Epithelial cell of prostate (primary cell): ENCODE data around the gene CCDC3.
"Not testable (repeated sequence)": the region's sequence is repeated elsewhere in the genome, so short reads cannot be mapped to it uniquely, and the experiment has no call there.

Experiments used
- DNase-seq: peaks from one replicate; pipeline ENCODE4 v3.0.0-alpha.2; 2011; ENCODE audit warnings: low read depth, low spot score
- H3K27ac ChIP-seq: fragments of 450-650 bp; 2 replicates; pipeline ENCODE4 v1.5.1; 2017; ENCODE audit warnings: mild to moderate bottlenecking

CCDC3 gene

DNA sequence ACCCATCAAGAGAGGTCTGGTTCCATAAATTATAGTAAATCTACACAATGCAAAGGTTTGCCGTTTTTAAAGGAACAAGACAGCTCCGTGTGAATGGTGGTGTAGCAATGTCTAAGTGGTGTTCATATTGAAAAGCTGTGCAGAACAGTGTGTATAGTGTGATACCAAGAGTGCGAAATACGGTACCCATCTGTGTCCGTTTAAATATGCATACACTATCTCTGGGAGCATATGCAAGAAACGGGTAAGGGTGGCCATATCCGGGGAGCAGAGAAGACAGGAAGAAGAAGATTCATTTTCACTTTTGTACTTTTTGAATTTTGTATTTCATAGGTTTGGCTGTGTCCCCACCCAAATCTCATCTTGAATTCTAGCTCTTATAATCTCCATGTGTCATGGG, 102.0 kb downstream of the CCDC3 start:
- DNase-seq, result no peak
- H3K27ac ChIP-seq, result no peak overlapping the region

DNA sequence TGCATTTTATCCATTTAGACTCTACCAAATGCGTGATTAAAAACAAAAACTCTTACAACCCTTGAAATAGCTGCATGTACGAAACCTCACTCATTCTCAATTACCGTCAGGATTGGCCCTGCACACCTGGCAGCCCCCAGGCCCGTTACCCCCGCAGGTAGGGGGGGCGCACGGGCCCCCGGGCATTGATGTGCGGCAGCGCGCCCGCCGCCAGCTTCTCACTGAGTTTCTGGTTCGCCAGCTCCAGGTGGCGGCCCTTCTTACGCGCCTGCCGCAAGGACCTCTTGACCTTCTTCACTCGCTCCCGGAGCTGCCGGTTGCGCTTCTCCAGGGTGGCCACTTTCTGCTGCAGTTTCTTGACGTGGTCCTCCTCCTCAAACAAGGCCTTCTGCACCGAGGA, 103.2 kb downstream of the CCDC3 start:
- no peak for DNase-seq
- H3K27ac ChIP-seq, result no peak overlapping the region

DNA sequence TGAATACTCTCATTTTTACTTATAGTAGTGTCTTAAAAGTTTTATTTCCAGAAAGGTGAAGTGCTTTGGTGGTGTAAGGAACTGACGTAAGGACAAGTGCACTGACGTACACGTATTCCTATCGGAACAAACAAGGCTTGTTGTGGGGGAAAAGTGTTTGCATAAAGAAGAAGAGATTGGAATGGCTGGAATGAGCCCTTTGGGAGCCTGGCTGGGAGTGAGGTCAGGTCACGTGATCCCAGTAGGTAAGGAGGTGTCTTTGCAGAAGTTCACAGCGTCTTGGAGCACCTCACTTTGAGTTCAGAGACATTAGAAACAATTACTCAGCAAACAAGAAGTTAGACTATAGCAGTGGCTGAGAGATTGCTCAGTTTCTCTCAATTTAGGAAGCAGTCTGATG, 104.2 kb downstream of the CCDC3 start:
- DNase-seq, result no peak
- no peak overlapping the region for H3K27ac ChIP-seq

DNA sequence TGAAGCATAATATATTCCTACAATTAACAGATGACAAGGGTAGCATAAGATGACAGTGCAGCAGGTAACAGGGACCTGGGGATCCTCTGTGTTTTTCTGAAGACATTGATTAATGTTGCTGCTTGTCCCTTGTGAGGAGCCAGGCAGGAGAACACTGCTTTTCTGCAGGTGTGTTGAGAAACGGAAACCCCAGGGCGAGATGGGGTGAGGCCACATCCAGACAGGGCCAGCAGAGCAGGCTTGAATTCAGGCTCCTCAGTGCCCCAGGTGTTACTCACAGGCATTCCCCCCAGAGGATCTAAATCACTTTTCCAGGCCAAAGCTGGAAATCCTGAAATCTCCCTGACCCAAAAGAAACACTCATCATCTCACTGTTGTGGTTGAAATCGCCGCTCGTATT, 105.3 kb downstream of the CCDC3 start:
- H3K27ac ChIP-seq, result no peak overlapping the region
- DNase-seq, result no peak

DNA sequence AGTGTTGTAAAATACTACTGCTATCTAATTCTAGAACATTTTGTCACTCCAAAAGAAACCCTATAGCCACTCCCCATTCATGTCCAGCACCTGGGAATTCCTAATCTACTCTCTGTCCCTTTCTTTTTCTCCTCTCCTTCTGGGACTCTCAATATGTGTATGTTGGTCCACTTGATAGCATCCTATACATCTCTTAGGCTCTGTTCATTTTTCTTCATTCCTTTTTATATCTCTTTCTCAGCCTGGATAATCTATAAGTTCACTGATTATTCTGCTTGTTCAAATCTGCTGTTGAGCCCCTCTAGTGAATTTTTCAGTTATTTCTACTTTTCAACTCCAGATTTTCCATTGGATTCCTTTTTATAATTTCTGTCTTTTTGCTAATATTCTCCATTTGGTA, 108.6 kb downstream of the CCDC3 start:
- H3K27ac ChIP-seq, result no peak overlapping the region
- DNase-seq, result no peak

DNA sequence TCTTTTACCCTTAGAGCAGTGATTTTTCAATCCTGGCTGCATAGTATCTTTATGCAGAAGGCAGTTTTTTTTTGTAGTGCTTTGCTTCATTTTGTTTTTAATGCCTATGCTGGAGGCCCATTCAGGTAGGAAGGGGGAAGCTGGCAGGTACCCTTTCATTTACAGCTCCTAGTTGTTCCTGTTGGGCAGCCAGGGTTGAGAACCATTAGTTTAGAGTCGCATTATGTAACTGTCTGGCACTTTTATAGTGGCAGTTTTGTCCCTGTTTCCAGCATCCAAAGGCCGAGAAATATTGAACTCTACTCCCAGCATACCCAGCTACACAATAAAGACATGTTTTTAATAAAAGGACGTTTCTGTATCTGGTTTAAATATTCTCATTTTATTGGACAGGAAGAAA, 110.6 kb downstream of the CCDC3 start:
- H3K27ac ChIP-seq, result no peak overlapping the region
- DNase-seq, result no peak

DNA sequence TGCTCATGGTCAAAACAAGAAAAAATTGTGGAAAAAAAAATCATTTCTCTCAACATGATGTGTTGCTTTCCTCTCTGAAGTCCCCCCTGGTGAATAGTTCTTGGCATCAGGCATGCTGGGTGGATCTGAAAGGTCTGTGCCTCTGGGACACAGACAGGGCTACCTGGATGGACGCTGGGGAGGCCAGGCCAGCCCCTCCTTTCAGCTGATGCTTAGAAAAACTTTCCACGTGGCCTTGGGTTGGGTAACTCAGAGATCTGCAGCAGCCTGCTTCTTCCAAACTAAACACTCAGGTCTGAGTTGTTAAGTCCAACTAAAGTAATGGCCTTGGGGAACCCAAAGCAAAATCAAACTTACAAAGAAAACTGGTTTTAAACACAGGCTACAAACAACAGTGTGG, 113.0 kb downstream of the CCDC3 start:
- DNase-seq, result no peak
- H3K27ac ChIP-seq, result no peak overlapping the region

DNA sequence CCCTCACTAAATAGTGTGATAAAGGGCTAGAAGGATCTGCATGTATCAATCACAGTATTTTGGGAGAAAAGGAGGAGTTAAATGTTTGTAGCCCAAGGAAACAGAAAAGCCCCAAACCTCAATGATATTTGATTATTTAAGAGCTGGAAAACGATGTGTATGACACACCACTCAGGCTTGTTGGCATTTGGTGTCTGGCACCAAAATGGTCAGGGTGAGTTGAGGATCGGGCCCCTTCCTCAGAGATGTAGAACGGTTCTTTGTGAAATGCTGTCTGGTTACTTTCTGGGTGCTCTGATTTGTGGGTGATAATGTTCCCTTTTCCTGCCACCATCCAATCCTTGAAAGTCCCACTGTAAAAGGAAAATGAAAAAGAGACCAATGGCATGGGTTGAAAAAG, 113.7 kb downstream of the CCDC3 start:
- no peak overlapping the region for H3K27ac ChIP-seq
- no peak for DNase-seq

DNA sequence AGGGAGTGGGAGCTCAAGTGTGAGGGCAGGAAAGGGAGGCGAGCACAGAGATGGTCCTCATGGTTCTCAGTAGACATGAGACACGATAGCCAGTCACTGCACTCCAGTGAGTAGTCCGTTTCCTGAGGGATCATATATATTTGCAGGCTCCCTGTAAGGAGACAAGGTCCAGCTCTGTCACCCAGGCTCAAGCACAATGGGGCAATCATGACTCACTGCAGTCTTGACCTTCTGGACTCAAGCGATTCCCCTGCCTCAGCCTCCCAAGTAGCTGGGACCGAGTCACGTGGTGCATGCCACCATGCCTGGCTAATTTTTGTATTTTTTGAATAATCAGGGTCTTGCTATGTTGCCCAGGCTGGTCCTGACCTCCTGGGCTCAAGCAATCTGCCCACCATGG, 116.7 kb downstream of the CCDC3 start:
- DNase-seq, result no peak
- no peak overlapping the region for H3K27ac ChIP-seq

DNA sequence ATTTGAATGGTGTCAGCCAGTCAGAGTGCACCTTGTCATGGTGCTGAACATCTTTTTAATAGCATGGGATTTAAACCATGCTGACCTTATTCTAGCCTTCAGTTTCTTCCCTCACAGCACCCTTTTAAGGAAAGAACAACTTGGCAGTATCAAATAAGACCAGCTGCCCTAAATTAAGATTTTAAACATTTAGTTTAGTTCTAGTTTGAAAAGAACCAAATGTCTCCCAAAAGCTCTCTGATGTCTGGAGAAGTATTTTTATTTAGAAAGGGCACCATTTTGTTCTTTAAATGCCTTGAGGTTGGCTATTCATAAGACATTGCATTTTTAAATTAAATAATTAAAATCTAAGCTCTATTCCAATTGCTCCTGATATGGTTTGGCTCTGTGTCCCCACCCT, 121.1 kb downstream of the CCDC3 start:
- DNase-seq, result no peak
- no peak overlapping the region for H3K27ac ChIP-seq

DNA sequence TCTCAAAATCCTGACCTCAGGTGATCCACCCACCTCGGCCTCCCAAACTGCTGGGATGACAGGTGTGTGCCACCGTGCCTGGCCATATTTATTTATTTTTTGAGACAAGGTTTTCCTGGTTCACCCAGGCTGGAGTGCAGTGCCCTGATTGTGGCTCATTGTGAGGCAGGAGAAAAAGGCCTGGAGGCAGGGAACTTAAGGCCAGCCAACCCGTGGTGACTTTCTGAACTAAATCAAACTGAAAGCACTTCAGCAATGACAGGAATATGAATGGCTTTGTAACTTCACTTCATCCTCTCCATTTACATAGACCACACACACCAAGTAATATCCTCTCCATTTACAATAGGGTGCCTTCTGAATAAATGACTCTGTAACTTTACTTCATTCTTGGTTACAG, 124.4 kb downstream of the CCDC3 start:
- DNase-seq, result no peak

DNA sequence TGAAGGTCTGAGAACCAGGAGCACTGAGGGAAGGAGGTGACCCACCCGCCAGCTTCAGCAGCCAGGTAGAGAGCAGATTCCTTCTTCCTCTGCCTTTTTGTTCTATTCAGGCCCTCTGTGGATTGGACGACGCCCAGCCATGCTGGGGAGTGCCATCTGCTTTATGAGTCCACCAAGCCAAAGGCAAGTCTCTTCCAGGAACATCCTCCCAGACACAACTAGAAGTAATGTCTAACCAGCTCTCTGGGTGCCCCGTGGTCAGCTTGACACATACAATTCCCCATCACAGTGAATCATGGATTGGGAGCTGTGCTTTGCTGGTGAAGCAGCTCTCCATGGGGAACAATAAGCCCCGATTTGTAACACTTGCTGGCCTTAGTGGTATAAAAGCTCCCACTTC, 125.2 kb downstream of the CCDC3 start:
- no peak overlapping the region for H3K27ac ChIP-seq
- DNase-seq, result no peak

More for the DNA sequence above, 124.4 kb downstream of the CCDC3 start:
- H3K27ac ChIP-seq, result no peak overlapping the region

DNA sequence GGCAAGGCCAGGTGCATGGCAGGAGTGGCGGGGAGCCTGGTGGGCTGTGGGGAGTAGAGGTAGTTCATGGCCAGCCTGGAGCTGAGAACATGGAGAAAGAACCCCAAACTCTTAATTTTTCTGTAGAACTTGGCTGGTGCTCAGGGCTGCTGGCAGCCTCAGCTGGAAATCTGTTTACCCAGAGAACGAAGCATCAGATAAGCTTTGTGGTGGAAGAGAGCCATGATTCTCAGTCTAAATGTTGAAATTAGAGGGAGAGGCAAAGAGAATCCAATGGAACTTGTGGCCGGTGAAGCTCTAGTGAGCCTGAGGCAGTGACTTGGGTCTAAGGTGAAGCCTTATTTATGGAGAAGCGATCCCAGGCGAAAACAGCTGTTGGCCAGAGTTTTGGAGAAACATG, 126.4 kb downstream of the CCDC3 start:
- no peak for DNase-seq
- H3K27ac ChIP-seq, result no peak overlapping the region

DNA sequence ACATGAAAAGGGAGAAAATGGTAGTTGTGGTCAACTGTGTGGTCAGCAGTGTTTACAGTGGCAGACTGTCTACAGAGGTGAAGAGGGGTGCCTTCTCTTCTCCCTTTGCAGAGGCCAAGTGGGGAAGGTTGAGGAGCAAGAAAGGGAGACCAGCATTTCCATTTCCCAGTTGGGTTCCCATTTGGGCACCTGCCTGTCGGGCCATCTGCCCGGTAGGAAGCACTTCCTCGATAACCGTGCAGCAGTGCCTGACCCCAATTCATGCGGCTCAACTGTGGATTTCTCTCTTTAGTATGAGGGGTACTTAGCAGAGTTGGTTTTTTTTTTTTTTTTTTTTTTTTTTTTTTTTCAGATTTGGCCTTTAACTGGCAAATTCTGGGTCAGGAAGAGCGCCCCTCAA, 127.0 kb downstream of the CCDC3 start:
- no peak for DNase-seq
- no peak overlapping the region for H3K27ac ChIP-seq

DNA sequence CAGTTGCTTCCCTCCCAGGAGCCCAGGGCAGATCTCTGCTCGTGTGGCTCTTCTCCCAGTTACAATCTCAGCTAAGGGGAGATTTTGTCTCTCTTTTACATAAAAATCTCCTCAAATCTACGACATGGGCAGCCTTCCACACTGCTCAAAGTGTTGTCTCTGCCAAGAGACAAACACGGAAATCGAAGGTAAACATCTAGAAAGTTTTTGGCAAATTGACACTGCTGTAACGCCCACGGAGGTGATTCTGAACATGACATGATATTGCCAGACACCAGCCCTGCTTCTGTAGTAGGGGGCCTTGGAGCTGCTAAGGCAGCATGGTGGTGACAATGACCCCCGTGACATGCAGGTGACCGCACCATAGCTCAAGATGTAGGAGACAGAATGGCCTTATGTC, 128.3 kb downstream of the CCDC3 start:
- no peak for DNase-seq
- H3K27ac ChIP-seq, result no peak overlapping the region

DNA sequence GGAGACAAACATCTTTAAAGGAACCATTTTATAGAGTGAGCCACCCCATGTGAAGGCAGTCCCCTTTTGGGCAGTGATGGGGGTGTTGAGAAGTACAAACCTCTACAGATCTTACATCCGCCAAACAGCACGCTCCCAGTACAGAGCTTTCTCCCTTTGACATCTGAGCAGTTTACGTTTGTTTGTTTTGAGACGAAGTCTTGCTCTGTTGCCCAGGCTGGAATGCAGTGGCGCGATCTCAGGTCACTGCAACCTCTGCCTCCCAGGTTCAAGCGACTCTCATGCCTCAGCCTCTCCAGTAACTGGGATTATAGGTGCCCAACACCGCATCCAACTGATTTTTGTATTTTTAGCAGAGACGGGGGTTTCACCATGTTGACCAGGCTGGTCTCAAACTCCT, 128.9 kb downstream of the CCDC3 start:
- DNase-seq, result no peak
- H3K27ac ChIP-seq, result no peak overlapping the region

DNA sequence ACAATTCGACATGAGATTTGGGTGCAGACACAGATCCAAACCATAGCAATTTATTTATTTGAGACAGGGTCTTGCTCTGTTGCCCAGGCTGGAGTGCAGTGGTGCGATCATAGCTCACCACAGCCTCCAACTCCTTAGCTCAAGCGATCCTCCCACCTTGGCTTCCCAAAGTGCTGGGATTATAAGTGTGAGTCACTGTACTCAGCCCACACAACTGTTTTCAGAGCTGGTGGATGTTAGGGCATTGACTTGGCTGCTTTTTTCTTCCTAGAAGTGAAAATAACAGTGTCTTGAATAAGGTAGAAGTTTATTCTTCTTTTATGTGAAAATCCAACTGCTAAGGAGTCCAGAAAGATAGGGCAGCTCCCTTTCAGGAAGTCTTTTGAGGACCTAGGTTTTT, 132.1 kb downstream of the CCDC3 start:
- no peak overlapping the region for H3K27ac ChIP-seq
- no peak for DNase-seq

DNA sequence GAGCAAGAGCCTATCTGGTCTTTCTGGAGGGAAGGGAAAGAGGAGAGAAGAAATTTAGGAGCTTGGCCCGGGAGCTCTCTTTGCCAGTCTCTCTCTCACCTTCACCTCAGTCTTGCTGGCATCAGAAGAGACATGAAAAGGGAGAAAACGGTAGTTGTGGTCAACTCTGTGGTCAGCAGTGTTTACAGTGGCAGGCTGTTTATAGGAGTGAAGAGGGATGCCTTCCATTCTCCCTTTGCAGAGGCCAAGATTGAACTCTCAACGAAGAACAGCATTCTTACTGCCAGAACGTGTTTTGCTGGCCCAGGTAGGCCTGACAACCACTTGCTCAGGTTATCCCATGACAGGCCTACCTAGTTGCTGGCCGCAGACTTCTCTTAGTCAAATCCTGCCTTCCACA, 133.3 kb downstream of the CCDC3 start:
- no peak overlapping the region for H3K27ac ChIP-seq
- no peak for DNase-seq

DNA sequence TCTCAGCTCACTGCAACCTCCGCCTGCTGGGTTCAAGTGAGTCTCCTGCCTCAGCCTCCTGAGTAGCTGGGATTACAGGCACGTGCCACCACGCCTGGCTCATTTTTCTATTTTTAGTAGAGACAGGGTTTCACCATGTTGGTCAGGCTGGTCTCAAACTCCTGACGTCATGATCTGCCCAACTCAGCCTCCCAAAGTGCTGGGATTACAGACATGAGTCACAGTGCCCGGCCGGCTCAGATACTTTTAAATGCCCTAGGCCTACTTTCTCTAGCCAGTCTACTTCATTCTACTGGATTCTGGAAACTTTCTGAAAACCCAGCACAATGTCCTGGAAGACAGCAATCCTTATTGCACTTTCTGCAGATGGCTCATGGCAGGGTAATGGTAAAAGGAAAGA, 136.0 kb downstream of the CCDC3 start:
- DNase-seq, H3K27ac ChIP-seq: not testable (repeated sequence)

DNA sequence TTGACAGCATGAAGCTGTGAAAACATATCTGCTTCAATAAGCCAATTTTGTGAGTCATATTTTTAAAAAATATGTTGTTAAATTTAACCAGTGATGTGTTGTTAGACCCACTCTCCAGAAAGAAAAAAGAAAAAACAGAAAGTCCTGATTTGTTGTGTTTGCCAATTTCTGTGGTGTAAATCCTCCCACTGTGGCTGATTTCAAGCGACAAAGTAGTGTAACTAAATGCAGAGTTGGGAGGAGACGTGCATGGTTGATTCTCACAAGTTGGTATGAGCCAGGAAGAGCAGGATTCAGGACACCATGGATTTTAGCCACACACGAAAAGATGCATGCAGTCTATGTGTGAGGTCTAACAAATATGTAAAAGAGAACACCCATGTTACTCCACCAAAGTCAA, 139.1 kb downstream of the CCDC3 start:
- DNase-seq, result no peak
- no peak overlapping the region for H3K27ac ChIP-seq

DNA sequence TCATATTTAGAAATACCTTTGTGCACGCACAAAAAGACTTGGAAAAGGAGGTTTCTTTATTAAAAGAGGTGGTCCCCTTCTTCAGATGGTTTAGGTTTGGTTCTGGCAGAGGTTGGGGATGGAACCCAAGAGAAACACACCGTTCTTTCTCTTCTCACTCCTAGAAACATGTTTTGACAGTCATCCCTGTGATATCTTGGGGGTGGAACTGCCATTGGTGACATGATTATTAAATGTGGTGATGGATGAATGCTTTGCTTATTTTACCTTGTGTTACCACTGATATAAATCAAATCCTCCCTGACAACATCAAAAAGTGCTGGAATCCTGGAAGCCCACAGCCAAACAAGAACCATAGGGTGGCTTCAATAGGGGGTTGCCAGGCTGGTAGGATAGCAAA, 146.5 kb downstream of the CCDC3 start:
- H3K27ac ChIP-seq, result no peak overlapping the region
- no peak for DNase-seq

DNA sequence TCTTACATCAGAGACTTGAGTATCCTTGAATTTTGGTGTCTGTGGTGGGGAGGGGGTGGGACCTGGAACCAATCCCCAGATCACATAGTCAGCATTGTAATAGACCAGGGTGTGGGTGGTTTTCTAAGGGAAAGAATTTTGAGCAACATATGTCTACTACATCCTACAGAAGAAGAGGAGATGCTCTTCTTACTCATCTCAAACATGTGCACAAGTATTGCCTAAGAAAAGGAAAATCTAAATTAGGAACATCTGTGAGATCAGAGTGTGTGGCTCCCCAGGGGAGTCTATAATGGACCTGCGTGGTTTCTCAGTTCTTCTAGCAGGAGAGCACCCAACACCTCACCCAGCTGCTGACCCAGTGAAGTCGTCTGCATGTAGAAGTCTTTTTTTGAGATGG, 148.8 kb downstream of the CCDC3 start:
- no peak for DNase-seq
- no peak overlapping the region for H3K27ac ChIP-seq
